Peyer's patch (tissue), 4 donors: ENCODE results near the gene LARP1B.

Experiments
- CTCF ChIP-seq, 6 experiments: fragments of 450-650 bp in 4 of 6; fragments of 200-600 bp in 2 of 6; sonication (generic) in 1 of 6; IDR thresholded peaks; one replicate each; pipeline ENCODE4 v1.5.1; 2017 to 2019; ENCODE audit warnings: antibody characterized with exemption in 6 of 6, mild to moderate bottlenecking in 3 of 6, moderate library complexity in 1 of 6
- POLR2A ChIP-seq, 2 donors: fragments of 450-650 bp; IDR thresholded peaks; one replicate each; pipeline ENCODE4 v1.5.1; 2017; ENCODE audit warnings: antibody characterized with exemption in 2 of 2, mild to moderate bottlenecking in 2 of 2, moderate library complexity in 2 of 2

GRCh38 chr4:128256539-128256938 lies 195.4 kb downstream of the LARP1B start:
- TF ChIP-seq POLR2A (IDR thresholded peaks at IDR 0.05) (no peak), CTCF (IDR thresholded peaks at IDR 0.05) (no peak)
